DMS53 treated with DMSO at 0.1 percent for 48 hours (cell line): ENCODE measurements around the gene ATAD1.
A peak's percentile ranks its signal among the peaks of the same experiment; 100 is the strongest.
"Not testable (repeated sequence)": the region's sequence is repeated elsewhere in the genome, so short reads cannot be mapped to it uniquely, and the experiment has no call there.

Experiments
- DNase-seq: peaks from one replicate; lab custom pipeline; 2025; ENCODE audit not compliant: unreplicated experiment; lab: John Stamatoyannopoulos, UW

ATAD1 gene

GRCh38 chr10:87817609-87818504 lies at the start of gene ATAD1:
TSS of gene ATAD1 (minus strand) at chr10:87818226. CDS start at chr10:87814599, 3,627 bp downstream.
- peak; percentile 94 for DNase-seq

- no peak for DNase-seq
Observed at GRCh38 chr10:87867453-87867852, 49.4 kb upstream of the ATAD1 start.

- DNase-seq, result no peak
Observed at GRCh38 chr10:87866412-87866974, 48.5 kb upstream of the ATAD1 start.

- DNase-seq, result no peak
Observed at GRCh38 chr10:87865241-87865881, 47.3 kb upstream of the ATAD1 start.

- DNase-seq, result peak; percentile 16
Observed at GRCh38 chr10:87864496-87865059, 46.6 kb upstream of the ATAD1 start.

- not testable (repeated sequence) for DNase-seq
Observed at GRCh38 chr10:87863951-87864495, 46.0 kb upstream of the ATAD1 start.

GRCh38 chr10:87863053-87863943 lies 45.3 kb upstream of the ATAD1 start, which contains the start of the genes KLLN and PTEN:
TSS of gene KLLN (minus strand) at chr10:87863533. CDS start at chr10:87862487, 1,046 bp downstream.
TSS of gene PTEN (plus strand) at chr10:87863625. CDS start at chr10:87864470, 845 bp downstream.
- DNase-seq, result peak; percentile 84

- DNase-seq, result peak; percentile 81
Observed at GRCh38 chr10:87862679-87863052, 44.6 kb upstream of the ATAD1 start.

GRCh38 chr10:87861953-87862678 lies 44.1 kb upstream of the ATAD1 start:
- DNase-seq, result peak; percentile 92

- DNase-seq, result no peak
Observed at GRCh38 chr10:87861566-87861952, 43.5 kb upstream of the ATAD1 start.

GRCh38 chr10:87860816-87861403 lies 42.9 kb upstream of the ATAD1 start:
- DNase-seq, result no peak

- DNase-seq, result peak; percentile 47
Observed at GRCh38 chr10:87860156-87860795, 42.2 kb upstream of the ATAD1 start.

GRCh38 chr10:87855665-87856064 lies 37.6 kb upstream of the ATAD1 start:
- not testable (repeated sequence) for DNase-seq

- not testable (repeated sequence) for DNase-seq
Observed at GRCh38 chr10:87855247-87855646, 37.2 kb upstream of the ATAD1 start.

GRCh38 chr10:87852089-87852488 lies 34.1 kb upstream of the ATAD1 start:
- DNase-seq, result no peak

GRCh38 chr10:87850742-87851205 lies 32.7 kb upstream of the ATAD1 start:
- DNase-seq, result peak; percentile 73

- no peak for DNase-seq
Observed at GRCh38 chr10:87849001-87849400, 31.0 kb upstream of the ATAD1 start.

- DNase-seq, result no peak
Observed at GRCh38 chr10:87847550-87847949, 29.5 kb upstream of the ATAD1 start.
